Measurements from ENCODE around the gene GPS2. TPM values are rescaled to one million over a fixed set of nuclear protein-coding genes. Genes with fewer than 3 reads are reported as not detected.

Gene GPS2
- total and polyA plus RNA-seq, 10 of the 15 experiments (the other 5 are each of a cell fraction or from before 2014, with no cell fraction given) = 10.2 to 96.4 (median 42.5) TPM

- TF ChIP-seq REST (IDR thresholded peaks at IDR 0.05; ENCODE audit: low read depth, low read length) = no peak
- no peak for TF ChIP-seq JUNB (IDR thresholded peaks at IDR 0.05)
- 0 out of 2 replicates have a peak, but pooled peaks have one; percentile 65 for TF ChIP-seq TCF12 (IDR thresholded peaks at IDR 0.05; ENCODE audit: low read depth, low read length)
- TF ChIP-seq NRF1 (conservative IDR thresholded peaks at IDR 0.05; ENCODE audit: low read depth, low read length) = no peak
- no peak for TF ChIP-seq STAT1 (conservative IDR thresholded peaks at IDR 0.05)
- no peak for TF ChIP-seq ASH2L (IDR thresholded peaks at IDR 0.05; ENCODE audit: borderline replicate concordance, low read depth)
- TF ChIP-seq SMAD1 (IDR thresholded peaks at IDR 0.05; ENCODE audit: low read depth, partially characterized antibody) = no peak
- no peak for TF ChIP-seq RCOR1 (conservative IDR thresholded peaks at IDR 0.05; ENCODE audit: low read depth, low read length)
- peak; percentile 29; the same call in 1 of the 2 replicates for TF ChIP-seq SREBF1 (IDR thresholded peaks at IDR 0.05; ENCODE audit: low read length)
- peak; percentile 89 for TF ChIP-seq RUNX3 (IDR thresholded peaks at IDR 0.05; ENCODE audit: low read length)
- no peak for TF ChIP-seq TCF7 (IDR thresholded peaks at IDR 0.05; ENCODE audit: borderline replicate concordance)
- TF ChIP-seq MLLT1 (IDR thresholded peaks at IDR 0.05) = peak; percentile 85
- no peak for TF ChIP-seq USF2 (IDR thresholded peaks at IDR 0.05; ENCODE audit: borderline replicate concordance, low read depth, low read length)
- no peak for TF ChIP-seq RBBP5 (conservative IDR thresholded peaks at IDR 0.05)
- TF ChIP-seq GABPA (IDR thresholded peaks at IDR 0.05; ENCODE audit: low read depth) = no peak
- no peak; the same call in none of the 2 replicates for TF ChIP-seq RELB (IDR thresholded peaks at IDR 0.05; ENCODE audit: low read depth)
- TF ChIP-seq BCL3 (IDR thresholded peaks at IDR 0.05; ENCODE audit: borderline replicate concordance, insufficient read depth, low read depth, low read length, poor library complexity, severe bottlenecking) = no peak
- TF ChIP-seq MEF2B (IDR thresholded peaks at IDR 0.05; ENCODE audit: partially characterized antibody, poor library complexity, severe bottlenecking) = peak; percentile 90
- no peak for TF ChIP-seq SIX5 (IDR thresholded peaks at IDR 0.05; ENCODE audit: low read depth, low read length, severe bottlenecking)
- TF ChIP-seq ESRRA (IDR thresholded peaks at IDR 0.05; ENCODE audit: low read length) = no peak
- TF ChIP-seq POU2F2 (IDR thresholded peaks at IDR 0.05; ENCODE audit: borderline replicate concordance, low read depth, low read length) = 0 out of 3 replicates have a peak, but pooled peaks have one; percentile 27
Measured at GRCh38 chr17:7336240-7337175, 21.3 kb upstream of the GPS2 start, which contains the start of gene ACAP1 (continued).

Measured in GM12878 (cell line).